Measurements from ENCODE around the gene VPS54. TPM values are rescaled to one million over a fixed set of nuclear protein-coding genes. Genes with fewer than 3 reads are reported as not detected.

The VPS54 gene, protein sequence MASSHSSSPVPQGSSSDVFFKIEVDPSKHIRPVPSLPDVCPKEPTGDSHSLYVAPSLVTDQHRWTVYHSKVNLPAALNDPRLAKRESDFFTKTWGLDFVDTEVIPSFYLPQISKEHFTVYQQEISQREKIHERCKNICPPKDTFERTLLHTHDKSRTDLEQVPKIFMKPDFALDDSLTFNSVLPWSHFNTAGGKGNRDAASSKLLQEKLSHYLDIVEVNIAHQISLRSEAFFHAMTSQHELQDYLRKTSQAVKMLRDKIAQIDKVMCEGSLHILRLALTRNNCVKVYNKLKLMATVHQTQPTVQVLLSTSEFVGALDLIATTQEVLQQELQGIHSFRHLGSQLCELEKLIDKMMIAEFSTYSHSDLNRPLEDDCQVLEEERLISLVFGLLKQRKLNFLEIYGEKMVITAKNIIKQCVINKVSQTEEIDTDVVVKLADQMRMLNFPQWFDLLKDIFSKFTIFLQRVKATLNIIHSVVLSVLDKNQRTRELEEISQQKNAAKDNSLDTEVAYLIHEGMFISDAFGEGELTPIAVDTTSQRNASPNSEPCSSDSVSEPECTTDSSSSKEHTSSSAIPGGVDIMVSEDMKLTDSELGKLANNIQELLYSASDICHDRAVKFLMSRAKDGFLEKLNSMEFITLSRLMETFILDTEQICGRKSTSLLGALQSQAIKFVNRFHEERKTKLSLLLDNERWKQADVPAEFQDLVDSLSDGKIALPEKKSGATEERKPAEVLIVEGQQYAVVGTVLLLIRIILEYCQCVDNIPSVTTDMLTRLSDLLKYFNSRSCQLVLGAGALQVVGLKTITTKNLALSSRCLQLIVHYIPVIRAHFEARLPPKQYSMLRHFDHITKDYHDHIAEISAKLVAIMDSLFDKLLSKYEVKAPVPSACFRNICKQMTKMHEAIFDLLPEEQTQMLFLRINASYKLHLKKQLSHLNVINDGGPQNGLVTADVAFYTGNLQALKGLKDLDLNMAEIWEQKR
- total RNA-seq (2014; rRNA removed; shearing (Covaris generic)), result 11.7 and 14.6 TPM in 2 replicates

DNA sequence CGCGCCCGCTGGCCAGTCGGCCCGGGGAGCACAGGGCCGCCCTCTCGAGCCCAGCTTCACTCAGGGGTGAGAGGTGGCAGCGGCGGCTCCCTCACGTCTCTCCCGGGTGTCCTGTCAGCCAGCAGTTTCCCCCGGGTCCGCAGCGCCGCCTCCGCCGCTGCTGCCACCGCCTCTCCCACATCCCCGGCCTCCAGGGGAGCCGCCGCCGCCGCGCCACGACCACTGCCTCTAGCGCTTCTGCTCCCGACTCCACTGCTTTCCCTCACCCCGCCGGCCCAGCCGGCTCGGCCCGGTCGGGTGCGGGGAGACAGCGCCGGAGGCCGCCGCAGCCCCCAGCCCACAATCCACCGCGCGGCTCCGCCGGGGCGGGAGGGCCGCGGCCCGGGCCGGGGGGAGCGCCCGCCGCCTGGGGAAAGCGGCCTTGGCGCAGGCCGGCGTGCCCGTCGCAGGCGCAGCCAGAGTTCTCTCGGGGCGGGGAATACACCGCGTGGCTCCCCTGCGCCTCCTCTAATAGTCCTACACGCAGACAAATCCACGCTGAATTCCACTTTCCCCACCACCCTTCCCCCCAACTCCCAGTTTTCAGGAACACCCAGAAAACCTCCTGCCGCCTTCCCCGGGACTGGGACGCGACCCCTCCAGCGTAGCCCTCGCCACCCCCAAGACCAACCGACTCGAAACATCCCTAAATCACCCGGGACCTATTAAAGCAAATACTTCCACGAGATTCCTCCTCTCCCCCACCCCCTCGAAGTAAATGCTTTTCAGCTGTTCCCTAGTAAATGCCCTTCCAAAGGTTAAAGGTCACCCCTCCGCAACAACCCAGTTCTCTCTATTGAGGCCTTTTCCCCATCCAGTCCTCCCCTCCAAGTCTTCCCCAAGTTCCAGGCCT lies at the start of gene VPS54:
Gene VPS54, minus strand, starts transcription at position 346 of the 892 bp plus-strand sequence. CDS start 35,429 bp downstream, outside the sequence.

Small RNA genes within 50 kb of the gene (small RNA-seq; reads per million reads assigned to genes)
- gene RF01293, result not detected

Other genes starting within 250 kb of the VPS54 start
- 31.1 and 36.7 TPM in 2 replicates for gene UGP2, start 177.5 kb downstream of the VPS54 start, total RNA-seq (2014; rRNA removed; shearing (Covaris generic))
- gene PELI1, start 125.0 kb upstream of the VPS54 start, total RNA-seq (2014; rRNA removed; shearing (Covaris generic)), result 7.7 and 12.5 TPM in 2 replicates

All from A375 (cell line).